ENCODE measurements around the gene NXN.

NXN gene

GRCh38 chr17:896953-897661 is 82.5 kb downstream of the NXN start:
- DNase-seq (ENCODE audit: low read depth), result no peak
- TF ChIP-seq CTCF (IDR thresholded peaks at IDR 0.05; ENCODE audit: low read depth, low read length, missing control alignments), result no peak
- H3K4me3 ChIP-seq (ENCODE audit: low read depth, low read length), result no peak overlapping the region

GRCh38 chr17:896454-896853 is 83.1 kb downstream of the NXN start:
- TF ChIP-seq CTCF (IDR thresholded peaks at IDR 0.05; ENCODE audit: low read depth, low read length, missing control alignments), result no peak
- no peak overlapping the region for H3K4me3 ChIP-seq (ENCODE audit: low read depth, low read length)
- DNase-seq (ENCODE audit: low read depth), result no peak

GRCh38 chr17:892958-893357 is 86.6 kb downstream of the NXN start:
- H3K4me3 ChIP-seq (ENCODE audit: low read depth, low read length), result no peak overlapping the region
- no peak for DNase-seq (ENCODE audit: low read depth)
- TF ChIP-seq CTCF (IDR thresholded peaks at IDR 0.05; ENCODE audit: low read depth, low read length, missing control alignments), result no peak

GRCh38 chr17:888998-889441 is 90.6 kb downstream of the NXN start:
- no peak overlapping the region for H3K4me3 ChIP-seq (ENCODE audit: low read depth, low read length)
- no peak for TF ChIP-seq CTCF (IDR thresholded peaks at IDR 0.05; ENCODE audit: low read depth, low read length, missing control alignments)
- DNase-seq (ENCODE audit: low read depth), result no peak

- no peak for DNase-seq (ENCODE audit: low read depth)
- H3K4me3 ChIP-seq (ENCODE audit: low read depth, low read length), result no peak overlapping the region
- no peak for TF ChIP-seq CTCF (IDR thresholded peaks at IDR 0.05; ENCODE audit: low read depth, low read length, missing control alignments)
These were observed 91.9 kb downstream of the NXN start for GRCh38 chr17:887551-888209.

- no peak for TF ChIP-seq CTCF (IDR thresholded peaks at IDR 0.05; ENCODE audit: low read depth, low read length, missing control alignments)
These were observed 93.5 kb downstream of the NXN start for GRCh38 chr17:885971-886571.

More at GRCh38 chr17:885971-886571, 93.5 kb downstream of the NXN start:
- no peak for DNase-seq (ENCODE audit: low read depth)
- H3K4me3 ChIP-seq (ENCODE audit: low read depth, low read length), result no peak overlapping the region

Measured in GM12864 (cell line).